Measurements from ENCODE around the gene AGTRAP. TPM values are rescaled to one million over a fixed set of nuclear protein-coding genes. Genes with fewer than 3 reads are reported as not detected.

AGTRAP gene
- total and polyA plus RNA-seq, 4 donors, result 37.0 to 266 (median 83.3) TPM

GRCh38 chr1:11795238-11795890, 59.4 kb downstream of the AGTRAP start:
- Histone ChIP-seq H3K27me3 (ENCODE audit: control insufficient read depth in 3 of 3, insufficient read depth in 3 of 3, low read length in 2 of 3) (no peaks in the 10 kb centered on the region), H3K9ac (ENCODE audit: insufficient read depth in 1 of 2, low read length in 2 of 2) (no peak overlapping the region), H3K9me3 (ENCODE audit: control insufficient read depth in 4 of 4, insufficient read depth in 3 of 4, low read length in 3 of 4) (no peaks in the 10 kb centered on the region), H3K4me3 (no peak overlapping the region), H3K27ac (ENCODE audit: low read depth in 1 of 2, low read length in 1 of 2) (peak overlapping the region in 1 of 2 donors; percentile 70), H3K36me3 (ENCODE audit: control insufficient read depth in 4 of 4, insufficient read depth in 4 of 4, low read length in 4 of 4) (peaks cover 10 to 56% (median 34%) of the 10 kb centered on the region in 4 donors), H3K4me1 (ENCODE audit: control insufficient read depth in 5 of 5, insufficient read depth in 5 of 5, low read length in 5 of 5) (peaks cover 0 to 23% (median 0%) of the 10 kb centered on the region in 5 donors)
- DNase-seq, result no peak
- no peak for ATAC-seq (ENCODE audit: insufficient read depth, low FRiP score)
- 91 to 95% methylated on average over 13 to 14 of the region's 14 CpGs for WGBS, 2 donors
- TF ChIP-seq, protein P1, sequence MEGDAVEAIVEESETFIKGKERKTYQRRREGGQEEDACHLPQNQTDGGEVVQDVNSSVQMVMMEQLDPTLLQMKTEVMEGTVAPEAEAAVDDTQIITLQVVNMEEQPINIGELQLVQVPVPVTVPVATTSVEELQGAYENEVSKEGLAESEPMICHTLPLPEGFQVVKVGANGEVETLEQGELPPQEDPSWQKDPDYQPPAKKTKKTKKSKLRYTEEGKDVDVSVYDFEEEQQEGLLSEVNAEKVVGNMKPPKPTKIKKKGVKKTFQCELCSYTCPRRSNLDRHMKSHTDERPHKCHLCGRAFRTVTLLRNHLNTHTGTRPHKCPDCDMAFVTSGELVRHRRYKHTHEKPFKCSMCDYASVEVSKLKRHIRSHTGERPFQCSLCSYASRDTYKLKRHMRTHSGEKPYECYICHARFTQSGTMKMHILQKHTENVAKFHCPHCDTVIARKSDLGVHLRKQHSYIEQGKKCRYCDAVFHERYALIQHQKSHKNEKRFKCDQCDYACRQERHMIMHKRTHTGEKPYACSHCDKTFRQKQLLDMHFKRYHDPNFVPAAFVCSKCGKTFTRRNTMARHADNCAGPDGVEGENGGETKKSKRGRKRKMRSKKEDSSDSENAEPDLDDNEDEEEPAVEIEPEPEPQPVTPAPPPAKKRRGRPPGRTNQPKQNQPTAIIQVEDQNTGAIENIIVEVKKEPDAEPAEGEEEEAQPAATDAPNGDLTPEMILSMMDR (IDR thresholded peaks at IDR 0.05; ENCODE audit: control extremely low read depth, extremely low read depth), result no peak

DNA sequence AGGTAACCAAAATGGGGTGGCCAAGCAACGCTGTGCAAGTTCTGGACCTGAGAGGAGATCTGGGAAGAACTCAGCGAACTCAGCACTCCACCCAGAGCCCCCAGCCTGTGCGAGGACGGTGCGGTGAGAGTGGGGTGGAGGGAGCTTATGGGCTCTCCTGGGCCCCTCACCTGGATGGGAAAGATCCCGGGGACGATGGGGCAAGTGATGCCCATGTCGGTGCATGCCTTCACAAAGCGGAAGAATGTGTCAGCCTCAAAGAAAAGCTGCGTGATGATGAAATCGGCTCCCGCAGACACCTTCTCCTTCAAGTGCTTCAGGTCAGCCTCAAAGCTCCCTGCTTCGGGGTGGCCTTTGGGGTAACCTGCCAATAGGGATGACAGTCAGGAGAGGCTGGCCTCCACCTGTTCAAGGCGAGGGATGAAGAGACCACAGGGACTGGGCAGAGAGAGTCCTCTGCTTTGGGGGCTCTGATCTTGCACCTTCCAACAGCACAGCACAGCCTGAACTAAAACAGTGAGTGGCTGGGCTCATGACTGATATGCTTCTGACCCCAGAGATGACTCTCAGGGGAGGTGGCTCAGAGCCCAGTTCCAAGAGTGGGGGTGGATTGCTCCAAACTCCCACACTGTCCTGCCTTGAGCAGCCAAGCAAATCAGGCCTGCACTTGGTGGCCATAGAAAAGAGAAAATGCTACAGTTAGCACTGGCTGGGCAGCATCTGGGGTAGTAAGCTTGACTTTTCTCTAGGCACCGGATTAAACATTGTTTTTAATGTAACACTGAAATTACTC, 60.3 kb downstream of the AGTRAP start:
- no peak for ATAC-seq (ENCODE audit: insufficient read depth, low FRiP score)
- no peak for DNase-seq

DNA sequence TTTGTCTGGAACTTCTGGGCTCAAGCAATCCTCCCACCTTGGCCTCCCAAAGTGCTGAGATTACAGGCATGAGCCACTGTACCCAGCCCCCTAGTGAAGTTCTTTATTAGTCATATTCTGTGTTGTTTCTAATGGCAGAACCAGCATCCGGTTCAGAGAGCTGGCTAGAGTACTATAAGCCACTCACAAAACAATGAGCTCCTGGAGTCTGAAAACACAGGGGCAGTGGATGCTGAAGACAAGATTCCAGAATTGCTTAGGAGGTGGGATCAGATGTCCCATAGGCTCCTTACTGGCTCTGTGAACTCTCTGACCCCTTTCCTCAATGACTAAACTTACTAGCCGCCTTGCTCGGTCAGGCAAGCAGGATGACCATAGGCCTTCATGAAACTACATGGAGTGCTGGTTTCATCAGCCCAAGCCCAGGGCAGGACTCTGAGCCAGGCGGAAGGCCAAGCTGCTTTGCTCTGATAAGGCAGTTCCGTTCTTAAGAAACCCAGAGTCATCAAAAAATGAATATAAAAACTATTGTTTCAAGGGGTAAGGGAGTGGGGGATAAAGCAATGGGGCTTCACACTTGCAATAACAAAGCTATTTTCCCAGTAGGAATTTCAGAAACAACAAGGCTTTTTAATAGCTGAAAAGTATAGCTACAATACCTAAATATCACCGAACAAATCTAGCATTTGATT, 61.7 kb downstream of the AGTRAP start:
- Histone ChIP-seq H3K4me3 (no peak overlapping the region), H3K9ac (ENCODE audit: insufficient read depth in 1 of 2, low read length in 2 of 2) (no peak overlapping the region), H3K36me3 (ENCODE audit: control insufficient read depth in 4 of 4, insufficient read depth in 4 of 4, low read length in 4 of 4) (peaks cover 10 to 52% (median 24%) of the 10 kb centered on the region in 4 donors), H3K9me3 (ENCODE audit: control insufficient read depth in 4 of 4, insufficient read depth in 3 of 4, low read length in 3 of 4) (peaks cover 0 to 6% (median 0%) of the 10 kb centered on the region in 4 donors), H3K4me1 (ENCODE audit: control insufficient read depth in 5 of 5, insufficient read depth in 5 of 5, low read length in 5 of 5) (peaks cover 0 to 12% (median 5%) of the 10 kb centered on the region in 5 donors), H3K27ac (ENCODE audit: low read depth in 1 of 2, low read length in 1 of 2) (peak overlapping the region; percentile 15 to 64), H3K27me3 (ENCODE audit: control insufficient read depth in 3 of 3, insufficient read depth in 3 of 3, low read length in 2 of 3) (no peaks in the 10 kb centered on the region)
- ATAC-seq (ENCODE audit: insufficient read depth, low FRiP score), result peak; percentile 77
- TF ChIP-seq, protein P1 (IDR thresholded peaks at IDR 0.05; ENCODE audit: control extremely low read depth, extremely low read depth), result no peak
- DNase-seq, result peak in 2 of 3 donors; percentile 58 to 76
- WGBS, 2 donors, result 79 to 91% methylated on average over 6 of the region's 6 CpGs

More for the DNA sequence above, 60.3 kb downstream of the AGTRAP start:
- H3K9ac ChIP-seq (ENCODE audit: insufficient read depth in 1 of 2, low read length in 2 of 2), result no peak overlapping the region
- TF ChIP-seq, protein P1 (IDR thresholded peaks at IDR 0.05; ENCODE audit: control extremely low read depth, extremely low read depth), result no peak
- WGBS, 2 donors, result 94 to 97% methylated on average over 15 of the region's 15 CpGs
- H3K4me3 ChIP-seq, result peak overlapping the region; percentile 9
- peaks cover 10 to 62% (median 34%) of the 10 kb centered on the region in 4 donors for H3K36me3 ChIP-seq (ENCODE audit: control insufficient read depth in 4 of 4, insufficient read depth in 4 of 4, low read length in 4 of 4)
- H3K27me3 ChIP-seq (ENCODE audit: control insufficient read depth in 3 of 3, insufficient read depth in 3 of 3, low read length in 2 of 3), result no peaks in the 10 kb centered on the region
- H3K4me1 ChIP-seq (ENCODE audit: control insufficient read depth in 5 of 5, insufficient read depth in 5 of 5, low read length in 5 of 5), result peaks cover 0 to 24% (median 0%) of the 10 kb centered on the region in 5 donors
- H3K9me3 ChIP-seq (ENCODE audit: control insufficient read depth in 4 of 4, insufficient read depth in 3 of 4, low read length in 3 of 4), result peaks cover 0 to 6% (median 0%) of the 10 kb centered on the region in 4 donors
- H3K27ac ChIP-seq (ENCODE audit: low read depth in 1 of 2, low read length in 1 of 2), result peak overlapping the region; percentile 32 to 70

Data from lung (tissue), 12 donors.